Measurements from ENCODE around the gene IGLL5.
"Not testable (repeated sequence)": the region's sequence is repeated elsewhere in the genome, so short reads cannot be mapped to it uniquely, and the experiment has no call there.

Gene IGLL5

GRCh38 chr22:22884010-22884887, 3.4 kb upstream of the IGLL5 start:
- DNase-seq (ENCODE audit: low read depth): peak; percentile 46

- no peak for DNase-seq (ENCODE audit: low read depth)
Observed at GRCh38 chr22:22884888-22885840, 2.5 kb upstream of the IGLL5 start.

GRCh38 chr22:22886546-22886945, 1.1 kb upstream of the IGLL5 start:
- no peak for DNase-seq (ENCODE audit: low read depth)

GRCh38 chr22:22888571-22889353, 1.1 kb downstream of the IGLL5 start:
- DNase-seq (ENCODE audit: low read depth): no peak

- no peak for DNase-seq (ENCODE audit: low read depth)
Observed at GRCh38 chr22:22890085-22890484, 2.5 kb downstream of the IGLL5 start.

GRCh38 chr22:22891139-22891621, 3.6 kb downstream of the IGLL5 start:
- DNase-seq (ENCODE audit: low read depth): no peak

GRCh38 chr22:22892096-22893052, 4.8 kb downstream of the IGLL5 start:
- DNase-seq (ENCODE audit: low read depth): no peak

GRCh38 chr22:22893077-22893805, 5.6 kb downstream of the IGLL5 start:
- DNase-seq (ENCODE audit: low read depth): no peak

- DNase-seq (ENCODE audit: low read depth): no peak
Observed at GRCh38 chr22:22893891-22894739, 6.5 kb downstream of the IGLL5 start.

- no peak for DNase-seq (ENCODE audit: low read depth)
Observed at GRCh38 chr22:22894740-22895731, 7.4 kb downstream of the IGLL5 start.

- no peak for DNase-seq (ENCODE audit: low read depth)
Observed at GRCh38 chr22:22895776-22896445, 8.3 kb downstream of the IGLL5 start.

- DNase-seq (ENCODE audit: low read depth): no peak
Observed at GRCh38 chr22:22896601-22897000, 9.0 kb downstream of the IGLL5 start.

- DNase-seq (ENCODE audit: low read depth): no peak
Observed at GRCh38 chr22:22897091-22897490, 9.5 kb downstream of the IGLL5 start.

- no peak for DNase-seq (ENCODE audit: low read depth)
Observed at GRCh38 chr22:22897947-22898346, 10.3 kb downstream of the IGLL5 start.

- DNase-seq (ENCODE audit: low read depth): not testable (repeated sequence)
Observed at GRCh38 chr22:22898411-22898950, 10.9 kb downstream of the IGLL5 start.

- not testable (repeated sequence) for DNase-seq (ENCODE audit: low read depth)
Observed at GRCh38 chr22:22899342-22900080, 11.9 kb downstream of the IGLL5 start.
